Measurements from ENCODE around the gene ASMTL.
"Not testable (repeated sequence)": the region's sequence is repeated elsewhere in the genome, so short reads cannot be mapped to it uniquely, and the experiment has no call there.

The ASMTL gene

DNA sequence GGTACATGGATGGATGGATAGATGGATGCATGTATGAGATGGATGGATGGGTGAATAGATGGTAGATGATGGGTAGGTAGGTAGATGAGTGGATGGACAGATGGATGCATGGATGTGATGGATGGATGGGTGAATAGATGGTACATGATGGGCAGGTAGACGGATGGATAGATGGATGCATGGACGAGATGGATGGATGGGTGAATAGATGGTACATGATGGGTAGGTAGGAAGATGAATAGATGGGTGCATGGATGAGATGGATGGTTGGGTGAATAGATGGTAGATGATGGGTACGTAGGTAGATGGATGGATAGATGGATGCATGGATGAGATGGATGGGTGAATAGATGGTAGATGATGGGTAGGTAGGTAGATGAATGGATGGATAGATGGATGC lies 48.8 kb downstream of the ASMTL start:
- not testable (repeated sequence) for DNase-seq (ENCODE audit: low read depth)

DNA sequence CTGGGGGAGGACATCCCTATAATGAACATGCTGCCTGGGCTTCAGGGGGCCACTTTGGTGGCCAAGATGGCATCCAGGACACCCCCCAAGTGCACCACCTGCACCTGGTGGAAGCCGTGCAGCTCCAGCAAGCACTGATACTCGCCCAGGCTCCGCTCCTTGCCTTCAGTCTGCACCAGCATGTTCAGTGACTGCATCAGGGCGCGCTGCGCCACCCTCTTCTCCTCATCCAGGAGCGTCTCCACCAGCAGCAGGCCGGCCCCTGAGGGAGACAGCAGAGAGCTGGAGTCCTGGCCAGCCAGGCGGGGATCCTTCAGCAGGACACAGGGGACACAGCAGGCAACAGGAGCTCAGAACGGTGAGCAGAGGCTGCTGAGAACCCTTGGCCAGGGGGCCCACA lies 49.5 kb downstream of the ASMTL start:
- DNase-seq (ENCODE audit: low read depth): no peak

DNA sequence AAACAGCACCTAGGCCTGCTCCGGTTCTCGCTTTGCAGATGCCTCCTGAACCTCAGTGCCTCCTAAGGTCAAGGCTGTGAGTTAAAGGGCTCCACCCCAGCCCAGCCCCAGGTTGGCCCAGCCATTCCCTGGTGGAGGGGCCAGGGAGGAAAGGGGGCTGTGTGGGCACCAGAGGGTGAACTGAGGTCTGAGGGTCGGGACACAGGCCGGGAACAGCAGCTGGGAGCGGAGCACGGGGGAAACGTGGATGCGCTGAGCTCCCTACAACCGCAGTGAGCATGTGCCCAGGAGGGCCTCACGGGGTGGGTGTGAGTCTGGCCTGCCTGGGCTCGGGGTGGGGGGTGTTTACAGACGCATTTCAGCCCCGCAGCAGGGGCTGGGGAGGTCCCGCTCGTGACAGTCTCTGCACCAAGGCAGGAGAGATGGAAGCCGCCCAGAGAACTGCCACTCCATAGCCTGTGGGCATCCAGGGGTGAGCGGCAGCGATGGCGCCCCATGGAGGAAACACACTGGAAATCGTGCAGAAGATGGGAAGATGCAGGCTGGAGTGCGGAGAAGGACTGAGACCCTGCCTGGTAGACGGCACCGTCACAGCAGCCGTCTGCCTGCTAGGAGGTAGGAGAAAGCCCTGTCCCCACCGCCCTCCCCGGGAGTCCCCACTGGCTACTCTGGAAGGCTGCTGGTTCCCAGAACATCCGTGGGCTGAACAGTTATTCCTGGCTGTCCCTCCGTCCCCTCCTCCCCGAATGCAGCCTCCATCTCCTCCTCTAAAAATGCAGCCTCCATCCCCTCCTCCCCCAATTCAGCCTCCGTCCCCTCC lies 50.9 kb downstream of the ASMTL start:
- DNase-seq (ENCODE audit: low read depth): no peak

DNA sequence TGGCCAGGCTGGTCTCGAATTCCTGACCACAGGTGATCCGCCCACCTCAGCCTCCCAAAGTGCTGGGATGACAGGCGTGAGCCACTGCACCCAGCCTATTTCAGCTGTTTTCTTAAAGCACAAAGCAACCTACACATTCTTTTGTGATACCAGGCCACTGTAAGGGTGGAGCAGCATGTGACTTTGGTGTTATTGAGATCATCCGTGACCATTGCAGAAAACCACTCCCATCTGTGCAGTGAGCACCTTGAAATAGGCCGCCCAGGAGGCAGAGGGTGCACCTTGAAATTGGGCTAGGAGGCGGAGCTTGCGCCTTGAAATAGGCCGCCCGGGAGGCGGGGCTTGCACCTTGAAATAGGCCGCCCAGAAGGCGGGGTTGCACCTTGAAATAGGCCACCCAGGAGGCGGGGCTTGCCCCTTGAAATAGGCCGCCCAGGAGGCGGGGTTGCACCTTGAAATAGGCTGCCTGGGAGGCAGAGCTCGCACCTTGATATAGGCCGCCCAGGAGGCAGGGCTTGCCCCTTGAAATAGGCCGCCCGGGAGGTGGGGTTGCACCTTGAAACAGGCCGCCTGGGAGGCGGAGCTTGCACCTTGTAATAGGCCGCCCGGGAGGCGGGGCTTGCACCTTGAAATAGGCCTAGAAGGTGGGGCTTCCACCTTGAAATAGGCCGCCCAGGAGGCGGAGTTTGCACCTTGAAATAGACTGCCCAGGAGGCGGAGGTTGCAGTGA lies 51.8 kb downstream of the ASMTL start:
- no peak for DNase-seq (ENCODE audit: low read depth)

DNA sequence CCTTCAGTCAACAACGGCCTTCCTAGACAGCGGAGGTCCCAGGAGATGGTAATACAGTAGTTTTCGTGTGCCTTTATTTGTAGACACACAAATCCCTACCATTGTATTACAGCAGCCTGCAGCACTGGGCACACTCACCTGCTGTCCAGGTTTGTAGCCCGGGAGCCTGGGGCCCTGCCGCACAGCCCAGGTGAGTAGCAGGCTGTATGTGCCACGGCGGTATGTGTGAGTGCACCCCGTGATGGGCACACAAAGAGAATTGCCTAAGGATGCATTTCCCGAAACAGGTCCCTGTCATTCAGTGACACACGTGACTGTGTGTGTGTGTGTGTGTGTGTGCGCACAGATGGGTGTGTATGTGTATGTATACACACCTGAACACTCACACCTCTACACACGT lies 52.7 kb downstream of the ASMTL start:
- no peak for DNase-seq (ENCODE audit: low read depth)

DNA sequence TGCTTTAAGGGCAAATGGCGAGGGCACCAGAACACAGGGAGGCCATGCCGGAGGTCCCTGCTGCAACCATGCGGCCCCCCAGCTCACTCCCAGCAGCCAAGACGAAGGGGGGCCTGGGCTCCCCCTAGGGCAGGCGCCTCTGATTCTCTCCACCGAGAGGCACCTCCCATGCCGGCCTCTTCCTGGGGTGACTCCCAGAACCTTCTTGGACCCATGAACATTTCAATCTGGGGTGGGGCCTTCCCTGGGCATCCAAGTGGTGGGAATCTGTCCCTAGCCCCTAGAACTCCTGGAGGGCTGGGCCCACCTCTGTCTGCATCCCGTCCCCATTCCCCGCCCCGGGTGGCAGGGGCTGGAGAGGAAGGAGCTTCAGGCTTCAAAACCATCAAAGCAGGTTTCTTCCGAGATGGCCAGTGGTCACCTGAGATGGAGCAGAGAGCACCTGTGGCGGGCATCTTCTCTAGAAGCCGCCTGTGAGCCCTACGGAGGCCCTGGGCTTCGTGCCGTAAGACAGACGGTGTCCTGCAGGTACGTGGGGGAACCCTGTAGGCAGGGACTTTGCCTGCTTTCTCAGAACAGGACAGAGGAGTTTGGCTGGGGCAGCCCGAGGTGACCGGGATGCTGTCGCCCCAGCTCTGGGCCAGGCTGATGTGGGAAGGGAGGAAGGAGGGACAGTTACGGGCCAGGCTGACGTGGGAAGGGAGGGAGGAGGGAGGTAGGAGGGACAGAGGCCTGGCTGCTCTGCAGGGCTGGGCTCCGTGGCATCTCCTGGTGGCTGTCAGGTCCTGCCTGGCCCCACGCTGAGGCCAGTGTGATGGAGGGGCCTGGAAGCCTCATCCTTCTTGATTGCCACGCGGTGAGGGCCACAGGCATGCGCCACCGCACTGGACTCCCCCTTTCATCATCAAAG lies 54.0 kb downstream of the ASMTL start:
- no peak for DNase-seq (ENCODE audit: low read depth)

DNA sequence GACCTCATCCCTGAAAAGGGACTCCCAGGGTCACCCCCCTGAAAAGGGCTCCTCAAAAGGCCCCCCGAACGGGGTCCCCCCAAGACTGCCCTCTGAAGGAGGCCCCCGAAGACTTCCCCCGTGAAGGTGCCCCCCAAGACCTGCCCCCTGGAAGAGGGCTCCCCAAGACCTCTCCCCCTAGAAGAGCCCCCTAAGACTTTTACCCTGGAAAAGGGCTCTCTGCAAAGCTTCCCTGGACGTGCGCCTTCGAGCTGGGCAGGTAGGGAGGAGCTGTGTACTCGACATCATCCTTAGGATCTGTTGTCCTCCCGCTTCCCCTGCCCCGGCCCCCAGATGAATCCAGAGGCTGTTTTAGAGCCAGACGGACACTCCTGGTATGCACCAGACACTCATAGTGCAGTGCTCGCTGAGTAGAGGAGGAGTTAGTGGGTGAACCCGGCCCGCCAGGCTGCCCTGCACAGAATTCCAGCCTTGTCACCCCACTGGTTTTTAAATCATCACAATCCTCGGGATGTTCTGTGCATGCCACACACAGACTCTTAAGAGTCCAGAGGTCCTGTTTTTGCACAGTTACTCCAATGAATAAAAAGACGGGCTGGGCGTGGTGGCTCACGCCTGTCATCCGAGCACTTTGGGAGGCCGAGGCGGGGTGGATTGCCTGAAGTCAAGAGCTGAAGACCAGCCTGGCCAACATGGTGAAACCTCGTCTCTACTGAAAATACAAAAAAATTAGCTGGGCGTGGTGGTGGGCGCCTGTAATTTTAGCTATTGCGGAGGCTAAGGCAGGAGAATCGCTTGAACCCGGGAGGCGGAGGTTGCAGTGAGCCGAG lies 55.1 kb downstream of the ASMTL start:
- no peak for DNase-seq (ENCODE audit: low read depth)

DNA sequence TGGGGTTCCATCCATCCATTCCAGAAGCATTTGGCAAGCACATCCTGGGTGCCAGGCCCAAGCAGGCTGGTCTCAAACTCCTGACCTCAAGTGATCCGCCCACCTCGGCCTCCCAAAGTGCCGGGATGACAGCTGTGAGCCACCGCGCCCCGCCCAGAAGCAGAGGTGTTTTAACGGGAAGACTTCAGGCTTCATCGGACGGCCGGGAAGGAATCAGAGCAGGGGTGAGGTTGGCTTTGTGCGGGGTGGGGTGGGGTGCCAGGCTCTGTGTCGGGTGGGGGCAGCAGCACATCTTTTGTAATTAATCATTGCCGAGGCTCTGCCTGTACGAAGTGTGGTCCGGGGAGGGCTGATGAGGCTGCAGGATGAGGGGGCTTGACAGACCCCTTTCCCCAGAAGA lies 55.7 kb downstream of the ASMTL start:
- no peak for DNase-seq (ENCODE audit: low read depth)

DNA sequence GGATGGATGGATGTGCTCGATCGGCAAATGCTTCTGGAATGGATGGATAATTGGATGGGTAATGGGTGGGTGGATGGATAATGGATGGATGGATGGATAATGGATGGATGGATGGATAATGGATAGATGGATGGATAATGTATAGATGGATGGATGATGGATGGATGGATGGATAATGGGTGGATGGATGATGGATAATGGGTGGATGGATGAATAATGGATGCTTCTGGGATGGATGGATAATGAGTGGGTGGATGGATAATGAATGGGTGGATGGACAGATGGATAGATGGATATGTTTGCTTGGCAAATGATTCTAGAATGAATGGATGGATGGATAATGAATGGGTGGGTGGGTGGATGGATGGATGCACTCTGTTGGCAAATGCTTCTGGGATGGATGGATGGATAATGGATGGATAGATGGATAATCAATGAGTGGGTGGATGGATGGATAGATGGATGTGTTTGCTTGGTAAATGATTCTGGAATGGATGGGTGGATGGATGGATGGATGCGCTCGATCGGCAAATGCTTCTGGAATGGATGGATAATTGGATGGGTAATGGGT lies 57.0 kb downstream of the ASMTL start:
- no peak for DNase-seq (ENCODE audit: low read depth)

DNA sequence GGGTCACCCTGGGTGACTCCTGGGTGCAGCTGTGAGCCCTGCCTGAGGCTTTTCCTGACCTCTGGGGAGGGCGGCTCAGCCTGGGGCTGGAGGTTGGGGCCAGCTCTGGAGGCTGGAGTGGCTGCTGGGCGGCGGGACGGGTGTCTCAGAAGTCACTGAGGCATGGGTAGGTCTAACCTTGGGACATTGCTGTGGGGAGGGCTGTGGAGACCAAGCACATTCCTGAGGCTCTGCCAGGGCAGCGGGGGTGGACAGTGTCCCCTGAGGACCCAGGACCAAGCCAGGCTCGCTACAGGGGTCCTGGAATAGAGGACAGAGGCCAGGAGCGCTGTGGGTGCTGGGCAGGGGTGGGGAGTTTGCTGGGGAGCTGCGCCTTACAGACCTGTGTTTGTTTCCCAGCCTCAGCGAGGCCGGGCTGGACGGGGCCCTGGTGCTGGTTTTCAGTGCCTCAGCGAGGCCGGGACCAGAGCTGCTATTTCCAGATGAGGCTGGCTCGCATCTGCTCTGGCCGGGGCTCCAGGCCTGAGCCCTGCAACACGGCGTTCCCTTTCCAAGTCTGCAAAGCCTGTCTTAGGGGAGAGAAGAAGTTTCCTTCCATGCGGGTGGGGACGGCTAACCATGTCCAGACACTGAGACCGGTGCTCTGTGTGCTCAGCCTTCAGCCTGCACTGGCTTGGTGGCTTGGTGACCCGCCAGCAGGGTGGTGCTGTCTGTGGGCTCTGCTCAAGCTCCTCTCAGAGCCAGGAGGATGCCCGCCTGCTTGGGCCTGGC lies 57.8 kb downstream of the ASMTL start:
- no peak for DNase-seq (ENCODE audit: low read depth)

DNA sequence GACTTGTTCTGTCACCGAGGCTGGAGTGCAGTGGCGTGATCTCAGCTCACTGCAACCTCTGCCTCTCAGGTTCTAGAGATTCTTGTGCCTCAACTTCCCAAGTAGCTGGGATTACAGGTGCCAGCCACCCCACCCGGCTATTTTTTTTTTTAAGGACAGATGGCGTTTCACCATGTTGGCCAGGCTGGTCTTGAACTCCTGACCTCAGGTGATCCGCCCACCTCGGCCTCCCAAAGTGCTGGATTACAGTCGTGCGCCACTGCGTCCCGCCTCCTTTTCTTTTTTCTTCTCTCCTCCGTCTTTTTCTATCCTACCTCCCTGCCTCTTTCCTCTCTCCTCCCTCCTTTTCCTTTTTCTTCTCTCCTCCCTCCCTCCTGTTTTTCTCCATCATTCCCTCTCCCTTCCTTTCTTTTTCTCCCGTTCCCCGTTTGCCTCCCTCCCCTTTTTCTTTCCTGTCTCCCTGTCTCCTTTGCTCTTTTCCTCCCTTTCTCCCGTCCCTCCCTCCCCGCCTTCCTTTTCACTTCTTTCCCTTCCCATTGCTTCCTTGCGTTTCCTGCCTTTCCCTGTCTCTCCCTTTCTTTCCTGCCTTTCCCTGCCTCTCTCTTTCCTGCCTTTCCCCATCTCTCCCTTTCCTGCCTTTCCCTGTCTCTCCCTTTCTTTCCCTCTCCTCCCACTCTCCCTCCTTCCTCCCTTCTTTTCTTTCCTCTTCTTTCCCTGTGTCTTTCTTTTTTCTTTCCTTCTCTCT lies 58.7 kb downstream of the ASMTL start:
- no peak for DNase-seq (ENCODE audit: low read depth)

DNA sequence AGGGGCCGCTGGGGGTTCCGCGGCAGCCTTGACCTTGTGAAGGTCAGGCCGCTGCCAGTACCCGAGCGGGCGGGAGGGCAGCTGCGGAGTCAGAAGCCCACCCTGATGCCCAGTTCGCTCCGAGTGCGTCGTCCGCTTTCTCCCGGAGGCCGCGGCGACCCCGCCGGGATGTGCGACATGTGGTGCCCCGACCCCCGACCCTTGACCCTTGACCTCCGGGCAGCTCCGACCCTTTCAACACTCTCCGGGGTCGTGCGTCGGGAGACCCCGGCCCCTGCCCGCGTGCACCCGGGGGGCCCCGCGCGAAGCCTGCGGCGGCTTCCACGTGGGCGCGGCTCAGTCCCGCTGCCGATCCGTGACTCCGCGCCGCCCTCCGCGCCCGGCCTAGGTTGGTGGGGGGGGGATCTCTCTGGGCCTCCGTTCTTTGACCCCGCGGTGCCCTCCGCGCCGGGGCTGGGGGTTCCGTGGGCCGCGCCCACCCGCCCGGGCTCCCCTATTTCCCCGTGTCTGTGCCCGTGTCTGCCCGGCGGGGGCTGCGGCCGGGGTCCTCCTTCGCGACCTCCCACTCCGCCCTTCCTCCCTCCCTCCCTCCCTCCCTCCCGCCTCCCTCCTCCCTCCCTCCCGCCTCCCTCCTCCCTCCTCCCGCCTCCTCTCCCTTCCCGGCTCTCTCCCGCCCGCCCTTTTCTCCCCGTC lies 60.2 kb downstream of the ASMTL start:
- DNase-seq (ENCODE audit: low read depth): no peak

DNA sequence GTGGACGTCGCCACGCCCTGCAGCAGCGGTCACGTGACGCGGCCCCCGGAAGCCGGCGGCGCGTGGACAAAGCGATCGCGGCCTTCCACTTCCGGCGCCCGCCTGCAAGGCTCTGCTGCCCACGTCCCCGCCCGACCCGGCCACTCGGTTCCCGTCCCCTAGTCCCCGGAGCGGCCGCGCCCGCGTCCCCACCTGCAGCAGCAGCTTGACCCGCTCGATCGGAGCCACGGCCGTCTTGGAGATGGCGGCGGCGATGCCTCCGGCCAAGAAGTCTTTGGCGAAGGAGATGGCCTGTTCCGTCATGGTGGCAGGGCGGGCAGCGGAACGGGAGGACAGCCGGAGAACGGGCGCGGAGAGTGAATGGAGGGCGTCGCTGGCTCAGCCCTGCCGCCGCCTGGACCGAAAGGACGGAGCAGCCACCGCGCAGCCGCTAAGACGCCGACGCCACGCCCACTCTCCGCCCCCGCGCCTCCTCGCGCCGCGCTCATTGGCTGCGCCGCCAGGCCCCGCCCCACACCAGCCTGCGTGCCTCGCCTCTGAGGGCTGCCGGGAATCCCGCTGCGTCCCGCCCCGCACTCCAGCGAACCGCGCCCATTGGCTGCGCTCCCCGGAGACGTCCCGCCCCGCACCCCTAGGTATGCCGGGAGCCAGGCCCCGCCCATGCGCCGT lies 60.9 kb downstream of the ASMTL start, which contains the start of gene SLC25A6:
Gene SLC25A6 (minus strand): TSS at position 407 of the 669 bp plus-strand sequence. CDS start 104 bp downstream, at position 303.
- DNase-seq (ENCODE audit: low read depth): peak; percentile 98

DNA sequence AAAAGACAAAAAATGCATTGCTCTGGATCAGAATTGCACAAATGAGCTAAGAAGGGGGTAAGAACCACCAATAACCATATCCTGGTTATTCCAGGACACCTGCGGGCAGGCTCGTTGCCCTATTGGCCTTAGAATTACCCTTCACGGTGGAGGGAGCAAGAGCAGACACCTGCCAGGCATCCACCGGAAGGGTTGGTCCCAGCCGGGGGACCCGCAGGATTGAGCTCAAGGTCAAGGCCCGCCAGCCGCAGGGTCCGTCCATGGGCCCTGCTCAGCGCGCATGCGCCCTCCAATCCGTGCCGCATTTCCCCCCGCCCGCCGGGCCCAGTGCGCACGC lies 61.4 kb downstream of the ASMTL start:
- DNase-seq (ENCODE audit: low read depth): no peak

DNA sequence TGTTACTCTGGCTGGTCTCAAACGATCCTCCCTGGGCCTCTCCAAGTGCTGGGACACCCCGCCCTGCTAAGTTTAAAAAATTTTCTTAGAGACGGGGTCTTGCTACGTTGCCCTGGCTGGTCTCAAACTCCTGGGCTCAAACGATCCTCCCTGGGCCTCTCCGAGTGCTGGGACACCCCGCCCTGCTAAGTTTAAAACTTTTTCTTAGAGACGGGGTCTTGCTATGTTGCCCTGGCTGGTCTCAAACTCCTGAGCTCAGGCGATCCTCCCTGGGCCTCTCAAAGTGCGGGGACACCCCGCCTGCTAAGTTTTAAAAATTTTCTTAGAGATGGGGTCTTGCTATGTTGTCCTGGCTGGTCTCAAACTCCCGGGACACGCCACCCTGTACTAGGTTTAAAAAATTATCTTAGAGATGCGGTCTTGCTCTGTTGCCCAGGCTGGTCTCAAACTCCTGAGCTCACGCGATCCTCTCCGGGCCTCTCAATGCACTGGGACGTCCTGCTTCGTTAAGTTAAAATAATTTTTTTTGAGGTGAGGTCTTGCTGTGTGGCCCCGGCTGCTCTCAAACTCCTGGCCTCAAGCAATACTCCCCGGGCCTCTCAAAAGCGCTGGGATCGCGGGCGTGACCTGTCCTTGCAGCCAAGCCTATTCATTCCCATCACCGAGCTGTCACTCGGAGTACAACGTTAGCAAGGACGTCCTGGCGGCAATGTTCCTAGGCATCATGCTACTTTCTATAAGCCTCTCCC lies 61.9 kb downstream of the ASMTL start:
- no peak for DNase-seq (ENCODE audit: low read depth)

DNA sequence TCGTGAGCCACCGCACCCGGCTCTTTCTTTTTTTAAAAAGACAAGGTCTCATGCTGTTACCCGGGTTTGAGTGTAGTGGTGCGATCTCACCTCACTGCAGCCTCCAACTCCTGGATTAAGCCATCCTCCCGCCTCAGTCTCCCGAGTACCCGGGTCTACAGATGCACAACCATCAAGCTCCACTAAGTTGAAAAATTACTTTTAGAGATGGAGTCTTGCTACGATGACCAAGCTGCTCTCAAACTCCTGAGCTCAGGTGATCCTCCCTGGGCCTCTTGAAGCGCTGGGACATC lies 62.8 kb downstream of the ASMTL start:
- no peak for DNase-seq (ENCODE audit: low read depth)

DNA sequence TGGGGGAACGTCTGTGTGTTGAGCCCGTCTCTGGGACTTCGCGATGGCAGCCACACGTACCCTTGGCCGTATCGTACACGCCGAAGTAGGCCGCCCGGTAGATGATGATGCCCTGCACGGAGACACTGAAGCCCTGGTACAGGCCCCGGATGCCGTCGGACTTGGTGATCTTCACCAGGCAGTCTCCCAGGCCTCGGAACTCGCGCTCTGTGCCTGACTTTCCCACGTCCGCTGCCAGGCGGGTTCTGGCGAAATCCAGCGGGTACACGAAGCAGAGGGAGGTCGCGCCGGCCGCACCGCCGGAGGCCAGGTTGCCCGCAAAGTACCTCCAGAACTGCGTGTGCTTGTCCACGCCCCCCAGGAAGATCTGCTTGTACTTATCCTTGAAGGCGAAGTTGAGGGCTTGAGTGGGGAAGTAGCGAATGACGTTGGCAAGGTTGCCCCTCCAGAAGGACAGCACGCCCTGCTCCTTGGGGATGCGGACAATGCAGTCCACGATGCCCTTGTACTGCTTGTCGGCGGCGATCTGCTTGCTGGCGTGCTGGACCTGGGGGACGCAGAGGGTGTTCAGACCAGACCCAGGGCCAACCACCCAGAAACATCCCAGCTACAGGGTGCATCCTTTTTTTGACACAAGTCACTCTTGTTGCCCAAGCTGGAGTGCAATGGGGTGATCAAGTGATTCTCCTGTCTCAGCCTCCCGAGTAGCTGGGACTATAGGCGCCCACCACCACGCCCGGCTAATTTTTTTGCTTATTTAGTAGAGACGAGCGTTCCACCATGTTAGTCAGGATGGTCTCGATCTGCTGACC lies 63.3 kb downstream of the ASMTL start:
- no peak for DNase-seq (ENCODE audit: low read depth)
